Thoracic aorta (tissue), 2 donors: ENCODE results near the gene VNN1. TPM values are rescaled to one million over a fixed set of nuclear protein-coding genes. Genes with fewer than 3 reads are reported as not detected.

Experiments used
- ATAC-seq: fragments of 150-250 bp; one replicate; pipeline ENCODE4 v1.8.0; 2017; ENCODE audit warnings: low read depth; ENCODE audit not compliant: insufficient number of reproducible peaks, low FRiP score
- DNase-seq: peaks from one replicate; pipeline ENCODE4 v3.0.0-alpha.2; 2020; ENCODE audit warnings: low spot score
- H3K27ac ChIP-seq, 2 donors: fragments of 200-600 bp; sonication (generic); 1 replicate in 1 of 2; 2 replicates in 1 of 2; pipeline ENCODE4 v1.5.1; 2016; ENCODE audit warnings: mild to moderate bottlenecking in 2 of 2, moderate library complexity in 2 of 2
- H3K27me3 ChIP-seq: fragments of 200-600 bp; sonication (generic); replicated peaks from 2 replicates; pipeline ENCODE4 v1.6.0; 2016; ENCODE audit warnings: mild to moderate bottlenecking; ENCODE audit not compliant: insufficient read depth
- H3K36me3 ChIP-seq: fragments of 200-600 bp; sonication (generic); one replicate; pipeline ENCODE4 v1.5.1; 2016
- H3K4me1 ChIP-seq, 2 donors: fragments of 200-600 bp; sonication (generic); 1 replicate in 1 of 2; 2 replicates in 1 of 2; pipeline versions ENCODE4 v1.5.1 to v1.6.0; 2016; ENCODE audit warnings: low read depth in 2 of 2, mild to moderate bottlenecking in 1 of 2; ENCODE audit not compliant: control insufficient read depth in 1 of 2
- H3K4me3 ChIP-seq: fragments of 200-600 bp; sonication (generic); 2 replicates; pipeline ENCODE4 v1.5.1; 2016; ENCODE audit warnings: mild to moderate bottlenecking
- H3K9me3 ChIP-seq: fragments of 200-600 bp; sonication (generic); 2 replicates; pipeline ENCODE4 v1.5.1; 2016
- total RNA-seq, 2 donors: library from RNA; depleted of rRNA; stranded (reverse); fragments of >200 nt; gene quantifications; one replicate each; pipeline versions ENCODE4 v1.1.0 to v1.2.3, GENCODE V29; 2016
- TF ChIP-seq, protein P1 (sequence below): fragments of 200-600 bp; sonication (generic); IDR thresholded peaks from one replicate; pipeline ENCODE4 v1.5.1; 2019; ENCODE audit warnings: antibody characterized with exemption

Gene VNN1
- total RNA-seq, 2 donors from 2014 or later: 1.3 to 3.8 TPM

DNA sequence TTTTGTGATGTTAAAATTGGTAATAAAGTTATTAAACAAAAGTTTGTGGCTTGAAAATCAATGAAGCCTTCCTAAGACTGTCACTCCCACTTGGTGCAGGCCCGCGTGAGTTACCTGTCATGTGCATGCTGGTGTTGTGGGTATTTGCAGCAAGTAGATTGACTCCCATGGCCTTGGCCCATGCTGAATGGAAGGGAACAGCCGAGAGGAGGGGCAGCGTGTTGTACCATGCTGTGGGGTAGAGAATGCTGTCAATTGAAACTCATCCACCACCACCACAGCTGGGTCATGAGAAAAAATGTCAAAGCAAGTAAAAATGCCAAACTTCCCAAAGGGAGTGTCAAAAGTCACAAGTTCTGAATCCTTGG is 12.7 kb upstream of the VNN1 start:
- DNase-seq (no peak), ATAC-seq (no peak)
- TF ChIP-seq, protein P1, sequence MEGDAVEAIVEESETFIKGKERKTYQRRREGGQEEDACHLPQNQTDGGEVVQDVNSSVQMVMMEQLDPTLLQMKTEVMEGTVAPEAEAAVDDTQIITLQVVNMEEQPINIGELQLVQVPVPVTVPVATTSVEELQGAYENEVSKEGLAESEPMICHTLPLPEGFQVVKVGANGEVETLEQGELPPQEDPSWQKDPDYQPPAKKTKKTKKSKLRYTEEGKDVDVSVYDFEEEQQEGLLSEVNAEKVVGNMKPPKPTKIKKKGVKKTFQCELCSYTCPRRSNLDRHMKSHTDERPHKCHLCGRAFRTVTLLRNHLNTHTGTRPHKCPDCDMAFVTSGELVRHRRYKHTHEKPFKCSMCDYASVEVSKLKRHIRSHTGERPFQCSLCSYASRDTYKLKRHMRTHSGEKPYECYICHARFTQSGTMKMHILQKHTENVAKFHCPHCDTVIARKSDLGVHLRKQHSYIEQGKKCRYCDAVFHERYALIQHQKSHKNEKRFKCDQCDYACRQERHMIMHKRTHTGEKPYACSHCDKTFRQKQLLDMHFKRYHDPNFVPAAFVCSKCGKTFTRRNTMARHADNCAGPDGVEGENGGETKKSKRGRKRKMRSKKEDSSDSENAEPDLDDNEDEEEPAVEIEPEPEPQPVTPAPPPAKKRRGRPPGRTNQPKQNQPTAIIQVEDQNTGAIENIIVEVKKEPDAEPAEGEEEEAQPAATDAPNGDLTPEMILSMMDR: no peak
- Histone ChIP-seq H3K4me1 (no peaks in the 10 kb centered on the region), H3K27me3 (no peaks in the 10 kb centered on the region), H3K9me3 (no peaks in the 10 kb centered on the region), H3K27ac (no peak overlapping the region), H3K36me3 (no peaks in the 10 kb centered on the region), H3K4me3 (no peak overlapping the region)

DNA sequence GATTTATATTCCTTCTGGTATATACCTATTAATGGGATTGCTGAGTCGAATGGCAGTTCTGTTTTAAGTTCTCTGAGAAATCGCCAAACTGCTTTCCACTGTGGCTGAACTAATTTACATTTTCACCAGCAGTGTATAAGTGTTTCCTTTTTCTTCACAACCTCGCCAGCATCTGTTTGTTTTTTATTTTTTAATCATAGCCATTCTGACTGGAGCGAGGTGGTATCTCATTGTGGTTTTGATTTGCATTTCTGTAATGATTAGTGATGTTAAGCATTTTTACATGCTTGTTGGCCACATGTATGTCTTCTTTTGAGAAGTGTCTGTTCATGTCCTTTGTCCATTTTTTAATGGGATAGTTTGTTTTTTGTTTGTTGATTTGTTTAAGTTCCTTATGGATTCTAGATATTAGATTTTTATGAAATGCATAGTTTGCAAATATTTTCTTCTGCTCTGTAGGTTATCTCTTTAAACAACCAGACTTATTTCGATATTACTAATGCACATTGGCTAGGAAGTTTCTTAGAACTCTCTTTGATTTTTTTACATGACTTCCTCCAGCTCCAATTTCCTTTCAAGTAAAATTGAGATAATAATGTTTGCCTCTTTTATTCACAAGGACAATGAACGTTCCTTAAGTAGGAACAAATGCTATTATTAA is 12.2 kb upstream of the VNN1 start:
- Histone ChIP-seq H3K36me3 (no peaks in the 10 kb centered on the region), H3K27ac (no peak overlapping the region), H3K9me3 (no peaks in the 10 kb centered on the region), H3K4me1 (no peaks in the 10 kb centered on the region), H3K27me3 (no peaks in the 10 kb centered on the region), H3K4me3 (no peak overlapping the region)
- no peak for ATAC-seq
- TF ChIP-seq, protein P1: no peak
- no peak for DNase-seq

DNA sequence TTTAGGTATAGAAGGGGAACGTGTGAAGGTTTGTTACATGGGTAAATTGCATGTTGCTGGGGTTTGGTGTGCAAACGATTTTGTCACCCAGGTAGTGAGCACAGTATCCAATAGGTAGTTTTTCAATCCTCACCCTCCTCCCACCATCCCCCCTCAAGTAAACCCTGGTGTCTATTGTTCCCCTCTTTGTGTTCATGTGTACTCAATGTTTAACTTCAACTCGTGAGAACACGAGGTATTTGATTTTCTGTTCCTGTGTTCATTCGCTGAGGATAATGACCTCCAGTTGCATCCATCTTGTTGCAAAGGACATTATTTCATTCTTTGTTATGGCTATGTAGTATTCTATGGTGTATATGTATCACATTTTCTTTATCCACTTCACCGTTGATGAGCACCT is 11.6 kb upstream of the VNN1 start:
- Histone ChIP-seq H3K9me3 (no peaks in the 10 kb centered on the region), H3K4me3 (no peak overlapping the region), H3K27me3 (no peaks in the 10 kb centered on the region), H3K27ac (no peak overlapping the region), H3K4me1 (no peaks in the 10 kb centered on the region), H3K36me3 (no peaks in the 10 kb centered on the region)
- TF ChIP-seq, protein P1: no peak
- DNase-seq (no peak), ATAC-seq (no peak)

DNA sequence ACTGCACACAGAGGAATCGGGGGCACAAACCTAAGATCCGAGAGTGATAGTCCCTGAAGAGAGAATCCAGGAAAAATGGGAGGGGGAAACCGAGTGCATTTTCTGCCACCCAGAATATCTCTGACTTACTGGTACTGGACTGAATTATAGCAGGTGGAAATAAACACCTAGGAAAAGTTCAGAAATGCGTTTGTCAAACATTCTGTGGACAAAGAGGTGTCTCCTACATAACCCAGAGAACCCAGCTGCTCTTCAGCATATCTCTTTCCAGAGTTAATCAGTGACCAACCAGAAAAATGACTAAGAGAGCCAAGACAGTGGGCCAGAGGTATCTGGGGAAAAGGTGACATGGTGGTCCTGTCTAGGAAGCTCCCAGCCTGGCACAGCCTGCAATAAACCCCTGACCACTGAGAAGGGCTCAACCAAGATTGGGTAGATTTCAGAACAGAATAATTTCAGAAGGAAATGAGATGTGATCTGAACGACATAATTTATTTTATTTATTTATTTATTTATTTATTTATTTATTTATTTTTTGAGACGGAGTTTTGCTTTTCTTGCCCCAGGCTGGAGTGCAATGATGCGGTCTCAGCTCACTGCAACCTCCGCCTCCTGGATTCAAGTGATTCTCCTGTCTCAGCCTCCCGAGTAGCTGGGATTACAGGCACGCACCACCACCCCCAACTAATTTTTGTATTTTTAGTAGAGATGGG is 6.0 kb upstream of the VNN1 start:
- no peak for DNase-seq
- Histone ChIP-seq H3K27me3 (no peaks in the 10 kb centered on the region), H3K9me3 (no peaks in the 10 kb centered on the region), H3K4me1 (peaks cover 0 to 3% of the 10 kb centered on the region in 2 donors), H3K36me3 (no peaks in the 10 kb centered on the region), H3K27ac (no peak overlapping the region), H3K4me3 (no peak overlapping the region)
- ATAC-seq: no peak
- TF ChIP-seq, protein P1: no peak

DNA sequence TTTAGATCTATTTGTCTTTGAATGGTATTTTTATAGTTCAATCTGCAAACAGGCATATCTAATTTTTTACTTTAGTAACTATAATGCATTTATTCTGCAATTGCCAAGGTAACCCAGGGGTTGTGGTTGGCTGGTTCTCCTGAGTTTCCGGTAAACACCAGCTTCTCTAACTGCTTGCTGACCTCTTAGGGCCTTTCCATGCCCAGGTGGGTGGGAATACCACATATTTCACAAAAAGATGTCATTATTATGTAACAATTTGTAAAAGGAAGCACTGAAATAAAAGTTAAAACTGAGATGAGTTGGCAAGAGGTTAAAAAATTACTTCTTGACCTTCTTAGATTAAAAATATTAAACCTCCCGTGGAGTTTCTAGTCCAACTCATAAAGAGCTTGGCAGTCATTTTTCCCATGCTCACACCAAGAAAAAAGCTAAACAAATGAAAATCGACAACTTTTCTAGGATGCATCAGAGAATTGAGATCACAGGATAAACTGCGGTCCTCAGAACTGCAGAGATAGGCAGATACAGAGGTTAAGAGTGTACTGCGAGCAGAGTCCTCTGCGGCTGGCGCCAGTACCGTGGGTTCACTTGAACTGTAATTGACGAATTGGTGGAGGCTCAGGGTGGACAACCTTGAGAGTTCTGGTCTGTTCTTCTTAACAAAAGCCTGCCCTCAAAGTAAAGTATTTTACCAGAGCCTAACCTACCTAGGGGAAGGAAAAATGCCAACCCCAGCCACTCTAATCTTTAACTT is 2.2 kb upstream of the VNN1 start:
- Histone ChIP-seq H3K9me3 (no peaks in the 10 kb centered on the region), H3K4me1 (peaks cover 0 to 3% of the 10 kb centered on the region in 2 donors), H3K36me3 (no peaks in the 10 kb centered on the region), H3K27ac (no peak overlapping the region), H3K27me3 (no peaks in the 10 kb centered on the region), H3K4me3 (no peak overlapping the region)
- DNase-seq: no peak
- no peak for ATAC-seq
- TF ChIP-seq, protein P1: no peak
